ENCODE measurements around the gene RTN1.
A peak's percentile ranks its signal among the peaks of the same experiment; 100 is the strongest.

RTN1 gene

GRCh38 chr14:59634617-59635016, 236.0 kb downstream of the RTN1 start:
- FAIRE-seq (no peak), DNase-seq (ENCODE audit: insufficient read length, low spot score) (no peak)

DNA sequence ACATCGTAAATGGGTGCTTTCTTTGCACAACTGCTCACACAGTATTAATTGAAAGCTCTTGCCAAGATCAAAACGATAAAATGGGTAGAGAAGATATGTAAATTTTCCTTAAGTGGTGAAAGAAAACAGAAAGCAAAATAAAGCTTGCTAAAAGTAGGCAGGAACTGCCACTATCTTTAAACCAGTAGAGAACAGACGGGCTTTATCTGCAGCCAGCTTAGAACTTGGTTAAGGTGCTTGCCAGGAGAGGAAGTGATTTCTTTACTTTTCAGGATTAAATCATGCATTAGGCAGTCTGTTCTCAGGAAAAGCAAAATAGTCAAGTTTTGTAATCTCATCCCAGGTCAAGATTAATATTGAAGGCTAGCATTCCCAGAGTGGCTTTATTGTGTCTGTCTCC, 237.1 kb downstream of the RTN1 start:
- no peak for DNase-seq (ENCODE audit: insufficient read length, low spot score)
- FAIRE-seq, result no peak

GRCh38 chr14:59632381-59632780, 238.2 kb downstream of the RTN1 start:
- DNase-seq (ENCODE audit: insufficient read length, low spot score), result peak; percentile 46

GRCh38 chr14:59631237-59631636, 239.3 kb downstream of the RTN1 start:
- DNase-seq (ENCODE audit: insufficient read length, low spot score), result no peak
- FAIRE-seq, result no peak

More at GRCh38 chr14:59632381-59632780, 238.2 kb downstream of the RTN1 start:
- peak; percentile 56 for FAIRE-seq

DNA sequence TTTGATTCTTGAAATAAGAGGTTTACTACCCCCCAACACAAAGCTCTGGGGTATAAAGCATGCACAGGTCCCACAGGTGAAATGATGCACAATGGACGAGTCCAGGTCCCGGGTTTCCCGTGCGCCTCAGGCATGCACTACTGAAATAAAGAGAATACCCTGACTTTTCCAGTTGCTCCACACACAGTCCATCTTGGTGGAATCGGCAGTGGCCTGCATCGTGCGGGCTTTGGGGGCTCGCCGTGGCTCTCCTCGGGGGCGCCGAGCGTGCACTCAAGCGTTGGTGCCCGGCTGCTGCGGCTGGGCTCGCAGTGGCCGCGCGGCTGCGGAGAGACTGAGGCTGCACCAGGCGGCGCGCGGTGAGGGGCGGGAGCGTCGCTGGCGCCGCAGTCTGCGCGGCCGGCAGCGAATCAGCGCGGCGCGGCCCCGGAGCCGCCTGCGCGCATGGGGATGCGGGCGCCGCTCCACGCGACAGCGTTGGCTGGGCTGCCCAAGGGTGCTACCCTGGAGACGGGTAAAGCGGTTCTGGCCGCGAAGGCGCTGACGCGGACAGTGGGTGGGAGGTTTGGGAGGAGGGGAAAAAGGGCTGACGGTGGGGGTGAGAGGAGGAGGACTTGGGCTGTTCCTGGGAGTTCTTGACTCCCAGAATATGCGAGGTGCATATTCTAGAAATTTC, 240.2 kb downstream of the RTN1 start:
- DNase-seq (ENCODE audit: insufficient read length, low spot score) (no peak), FAIRE-seq (no peak)

GRCh38 chr14:59629444-59630287, 240.9 kb downstream of the RTN1 start:
- no peak for DNase-seq (ENCODE audit: insufficient read length, low spot score)
- FAIRE-seq, result no peak

DNA sequence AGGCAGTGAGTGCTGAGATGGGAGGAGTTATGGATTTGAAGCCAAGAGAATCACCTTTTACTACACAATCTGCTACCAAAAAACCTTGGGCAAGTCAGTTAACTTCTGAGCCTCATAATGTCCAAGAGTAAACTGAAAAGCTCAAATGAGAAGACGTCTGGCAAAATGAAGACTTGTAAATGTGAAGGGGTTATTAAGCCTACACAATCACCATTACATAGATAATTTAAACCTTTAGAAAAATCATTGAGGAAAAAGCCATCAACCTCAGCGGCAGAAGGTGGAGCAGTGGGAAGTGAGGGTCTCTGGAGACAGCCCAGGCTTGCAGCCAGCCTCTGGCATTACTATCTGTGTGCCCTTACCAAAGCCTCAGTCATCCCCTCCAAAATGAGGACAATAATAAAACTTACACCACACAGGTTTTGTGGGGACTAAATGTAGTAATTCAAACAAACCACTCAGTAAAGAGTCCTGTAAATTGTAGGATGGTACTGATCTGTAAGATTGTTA, 243.5 kb downstream of the RTN1 start:
- FAIRE-seq (no peak), DNase-seq (ENCODE audit: insufficient read length, low spot score) (no peak)

DNA sequence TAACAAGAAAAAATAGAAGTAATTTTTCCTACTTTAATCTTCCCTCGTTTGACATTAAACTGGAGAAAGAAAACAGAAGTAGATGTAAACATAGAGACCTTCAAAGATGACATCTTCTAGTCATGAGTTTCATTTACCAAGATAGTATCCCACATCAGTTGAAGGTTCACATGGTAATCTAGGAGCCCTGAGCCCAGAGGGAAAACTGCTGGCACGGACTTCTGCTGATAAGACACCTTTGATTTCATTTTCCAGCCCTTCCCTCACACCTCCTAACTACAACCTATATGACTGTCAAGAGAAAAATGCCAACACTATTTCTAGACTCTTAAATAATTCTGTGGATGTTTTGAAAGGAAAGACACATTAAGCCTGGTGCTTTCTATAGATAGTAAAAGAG, 247.9 kb downstream of the RTN1 start:
- DNase-seq (ENCODE audit: insufficient read length, low spot score) (no peak), FAIRE-seq (no peak)

DNA sequence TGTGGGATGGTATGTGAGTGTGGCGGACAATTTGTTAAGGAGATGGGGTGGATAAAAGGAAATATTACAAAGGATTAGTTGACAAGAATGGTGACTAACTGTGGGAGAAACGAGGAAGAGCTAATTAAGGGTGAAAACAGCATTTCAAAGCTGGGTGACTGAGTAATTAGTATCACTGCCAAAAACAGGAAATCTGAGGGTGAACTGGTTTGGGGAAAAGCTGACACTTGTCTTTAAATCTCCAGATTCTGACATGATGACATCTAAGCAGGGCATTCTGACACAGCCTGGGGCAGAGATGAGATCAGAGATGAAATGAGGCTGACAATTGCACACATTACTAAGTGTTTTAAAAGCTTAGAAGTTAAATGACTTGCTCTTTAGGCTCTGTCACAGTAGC, 251.5 kb downstream of the RTN1 start:
- FAIRE-seq (no peak), DNase-seq (ENCODE audit: insufficient read length, low spot score) (no peak)

DNA sequence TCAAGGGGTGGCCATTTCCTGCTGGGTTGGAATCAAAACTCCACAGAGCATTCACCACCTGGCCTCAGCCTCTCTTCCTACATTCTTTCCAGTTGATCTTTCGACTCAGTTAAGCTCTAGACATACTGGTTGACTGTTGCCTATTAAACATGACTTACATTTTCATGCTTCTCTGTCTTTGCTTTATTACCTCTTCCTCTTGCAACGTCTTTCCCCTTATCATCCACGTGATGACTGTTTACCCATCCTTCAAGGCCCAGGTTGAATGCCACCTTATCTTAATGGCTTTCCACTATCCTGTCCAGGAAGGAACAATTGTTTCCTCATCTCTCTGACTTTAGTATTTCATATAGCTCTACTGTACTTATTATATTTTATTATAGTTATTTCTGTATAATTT, 269.5 kb downstream of the RTN1 start:
- DNase-seq (ENCODE audit: insufficient read length, low spot score) (no peak), FAIRE-seq (no peak)

GRCh38 chr14:59600211-59600945, 270.2 kb downstream of the RTN1 start:
- DNase-seq (ENCODE audit: insufficient read length, low spot score) (no peak), FAIRE-seq (no peak)

DNA sequence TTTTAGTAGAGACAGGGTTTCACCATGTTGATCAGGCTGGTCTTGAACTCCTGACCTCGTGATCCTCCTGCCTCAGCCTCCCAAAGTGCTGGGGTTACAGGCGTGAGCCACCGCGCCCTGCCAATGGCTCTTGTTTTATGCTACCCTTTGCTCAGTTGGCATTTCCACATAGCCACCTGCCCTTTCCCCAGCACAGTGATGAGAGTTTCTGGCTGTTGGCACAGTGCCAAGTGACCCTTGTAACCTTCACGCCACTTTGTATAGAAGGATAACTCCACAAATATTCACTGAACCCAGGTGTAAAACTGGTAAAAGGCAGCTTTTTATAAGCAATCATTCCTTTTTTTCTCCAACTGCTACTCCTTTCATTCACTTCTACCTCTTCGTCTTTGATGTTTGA, 275.5 kb downstream of the RTN1 start:
- no peak for FAIRE-seq
- no peak for DNase-seq (ENCODE audit: insufficient read length, low spot score)

DNA sequence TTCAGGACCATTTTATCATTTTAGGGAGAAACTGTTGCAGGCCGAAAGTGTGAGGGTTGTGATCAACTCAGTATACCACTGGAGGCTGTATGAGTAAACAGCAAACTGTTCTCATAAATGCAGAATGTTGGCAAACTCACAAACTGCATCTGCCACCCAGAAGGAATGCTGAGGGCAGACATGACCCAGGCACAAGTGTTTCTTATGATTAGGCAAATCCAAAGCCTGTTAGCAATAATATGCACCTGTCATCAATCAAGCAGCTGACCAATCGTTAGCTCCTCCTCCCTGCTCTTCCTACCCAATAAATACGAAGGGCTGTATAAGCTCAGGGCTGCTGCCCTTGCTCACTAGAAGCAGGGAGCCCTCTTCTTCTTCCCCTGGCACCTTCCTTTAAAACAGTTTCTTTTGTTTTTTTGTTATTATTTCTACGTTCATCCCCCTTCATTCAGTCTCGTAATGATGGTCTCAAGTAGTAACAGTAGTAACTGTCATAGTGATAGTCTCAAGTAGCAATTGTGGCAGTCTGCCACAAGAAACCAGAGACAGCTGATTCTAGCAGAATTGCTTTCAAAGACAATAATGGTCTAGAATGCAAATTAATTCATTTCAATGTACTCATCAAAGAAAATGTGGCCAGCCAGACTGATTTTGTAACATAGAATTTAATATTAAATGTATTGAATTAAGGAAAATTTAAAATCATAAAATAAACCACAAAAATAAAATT, 278.8 kb downstream of the RTN1 start:
- FAIRE-seq (no peak), DNase-seq (ENCODE audit: insufficient read length, low spot score) (no peak)

GRCh38 chr14:59588101-59588500, 282.5 kb downstream of the RTN1 start:
- DNase-seq (ENCODE audit: insufficient read length, low spot score) (no peak), FAIRE-seq (no peak)

DNA sequence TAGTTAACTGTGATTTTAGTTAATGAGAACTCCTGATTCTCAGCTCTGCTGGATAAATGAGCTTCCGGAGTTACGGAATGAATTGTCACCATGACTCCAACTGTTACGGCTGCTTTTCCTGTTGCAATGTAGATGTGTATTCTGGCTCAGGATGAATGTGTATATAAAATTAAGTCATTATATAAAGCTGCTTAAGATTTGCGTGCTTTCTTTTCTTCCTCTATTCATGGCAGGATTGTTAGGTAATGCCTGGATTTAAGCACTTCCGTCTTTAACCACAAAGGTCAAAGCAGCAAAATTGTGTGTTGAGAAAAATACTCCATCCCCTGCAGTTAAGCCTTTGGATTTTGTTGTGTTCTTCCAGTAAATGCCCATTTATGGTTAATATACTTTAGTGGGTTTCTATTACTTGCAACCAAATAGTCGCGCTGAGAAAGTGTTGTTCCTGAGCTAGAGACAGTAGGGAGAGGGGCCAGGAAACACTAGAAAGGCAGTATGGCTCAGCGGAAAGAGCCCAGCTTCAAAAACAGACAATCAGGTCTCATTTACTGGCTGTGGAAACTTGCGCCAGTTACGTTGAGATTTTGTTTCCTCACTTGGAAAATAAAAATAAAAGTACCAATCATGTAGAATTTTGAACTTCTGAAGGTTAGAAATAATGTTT, 284.6 kb downstream of the RTN1 start:
- peak; percentile 42 for FAIRE-seq

GRCh38 chr14:59583755-59584154, 286.8 kb downstream of the RTN1 start:
- FAIRE-seq, result no peak
- no peak for DNase-seq (ENCODE audit: insufficient read length, low spot score)

More for the DNA sequence above, 284.6 kb downstream of the RTN1 start:
- no peak for DNase-seq (ENCODE audit: insufficient read length, low spot score)

GRCh38 chr14:59582845-59583509, 287.6 kb downstream of the RTN1 start:
- DNase-seq (ENCODE audit: insufficient read length, low spot score) (no peak), FAIRE-seq (no peak)

- no peak for DNase-seq (ENCODE audit: insufficient read length, low spot score)
- FAIRE-seq, result no peak
Observed at GRCh38 chr14:59582161-59582560, 288.4 kb downstream of the RTN1 start.

- DNase-seq (ENCODE audit: insufficient read length, low spot score), result no peak
- FAIRE-seq, result no peak
Observed at GRCh38 chr14:59580911-59581310, 289.7 kb downstream of the RTN1 start.

Measured in GM19239 (cell line).